ENCODE data around the gene TRMO.

Gene TRMO

DNA sequence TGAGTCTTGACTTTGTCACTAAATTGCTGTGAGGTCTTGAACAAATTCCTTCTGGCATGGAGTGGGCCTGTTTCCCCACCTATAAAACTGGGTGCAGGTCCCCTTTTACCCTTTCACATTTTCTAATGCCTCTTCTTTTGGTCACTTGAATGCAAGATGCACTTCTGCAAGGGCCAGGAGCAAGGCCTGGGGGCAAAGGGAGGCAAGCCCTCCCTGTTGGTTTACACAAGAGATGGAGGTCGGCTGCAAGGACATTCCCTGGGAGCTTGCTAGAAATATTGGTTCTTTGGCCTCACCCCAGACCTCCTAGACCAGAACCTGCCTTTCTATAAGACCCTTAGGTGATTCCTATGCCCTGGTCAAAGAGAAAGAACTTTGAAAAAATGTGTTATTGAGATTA is 63.5 kb downstream of the TRMO start:
- DNase-seq (ENCODE audit: low read depth): no peak

DNA sequence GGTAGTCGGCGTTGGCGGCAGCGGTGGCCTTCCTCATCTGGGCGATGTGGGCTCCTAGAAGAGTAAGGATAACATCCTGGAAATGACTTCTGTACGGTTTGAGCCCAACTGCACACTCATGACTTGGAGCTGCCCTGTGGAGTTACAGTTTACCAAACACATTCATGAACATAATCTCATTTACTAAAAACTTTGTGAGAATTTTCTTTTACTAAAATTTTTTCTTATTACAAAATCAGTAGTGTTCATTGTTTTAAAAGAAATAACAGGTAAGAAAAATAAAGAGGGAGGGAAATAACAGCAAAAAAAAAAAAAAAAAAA is 63.9 kb downstream of the TRMO start:
- no peak for DNase-seq (ENCODE audit: low read depth)

DNA sequence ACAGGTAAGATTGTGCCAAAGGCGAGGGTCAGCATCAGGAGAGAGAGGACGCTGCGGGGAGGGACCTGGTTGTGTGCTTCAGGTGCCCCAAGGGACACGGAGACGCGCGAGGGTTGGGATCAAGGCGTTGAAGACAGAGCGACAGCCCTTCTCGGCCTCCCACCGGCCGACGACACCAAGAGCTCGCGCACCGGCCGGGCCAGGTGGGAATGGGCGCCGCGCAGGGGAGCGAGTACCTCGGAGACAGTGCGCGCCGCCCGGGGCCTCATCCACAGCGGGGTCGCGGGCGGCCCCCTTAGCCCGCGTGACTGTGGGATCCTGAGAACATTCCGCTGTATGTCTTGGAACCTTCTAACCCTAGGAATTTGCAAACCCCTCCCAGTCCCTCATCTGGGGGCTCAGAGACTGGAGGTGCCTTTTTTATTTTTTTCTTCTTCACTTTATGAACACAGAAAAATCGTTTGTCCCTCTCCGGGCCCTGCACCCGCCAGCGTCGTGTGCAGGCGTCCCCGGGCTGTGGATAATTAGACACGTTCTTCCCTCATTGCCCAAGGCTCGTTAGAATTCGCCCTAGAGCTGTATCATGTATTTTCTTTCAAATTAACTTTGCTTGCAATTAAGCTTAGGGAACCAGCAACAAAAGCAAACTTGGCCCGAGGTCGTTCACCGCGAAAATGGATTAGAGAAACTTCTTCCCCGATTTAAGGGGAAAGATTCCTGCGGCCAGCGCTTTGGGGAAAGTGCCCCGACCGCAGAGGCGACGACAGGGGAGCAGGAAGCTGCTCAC is 64.5 kb downstream of the TRMO start:
- DNase-seq (ENCODE audit: low read depth): no peak

DNA sequence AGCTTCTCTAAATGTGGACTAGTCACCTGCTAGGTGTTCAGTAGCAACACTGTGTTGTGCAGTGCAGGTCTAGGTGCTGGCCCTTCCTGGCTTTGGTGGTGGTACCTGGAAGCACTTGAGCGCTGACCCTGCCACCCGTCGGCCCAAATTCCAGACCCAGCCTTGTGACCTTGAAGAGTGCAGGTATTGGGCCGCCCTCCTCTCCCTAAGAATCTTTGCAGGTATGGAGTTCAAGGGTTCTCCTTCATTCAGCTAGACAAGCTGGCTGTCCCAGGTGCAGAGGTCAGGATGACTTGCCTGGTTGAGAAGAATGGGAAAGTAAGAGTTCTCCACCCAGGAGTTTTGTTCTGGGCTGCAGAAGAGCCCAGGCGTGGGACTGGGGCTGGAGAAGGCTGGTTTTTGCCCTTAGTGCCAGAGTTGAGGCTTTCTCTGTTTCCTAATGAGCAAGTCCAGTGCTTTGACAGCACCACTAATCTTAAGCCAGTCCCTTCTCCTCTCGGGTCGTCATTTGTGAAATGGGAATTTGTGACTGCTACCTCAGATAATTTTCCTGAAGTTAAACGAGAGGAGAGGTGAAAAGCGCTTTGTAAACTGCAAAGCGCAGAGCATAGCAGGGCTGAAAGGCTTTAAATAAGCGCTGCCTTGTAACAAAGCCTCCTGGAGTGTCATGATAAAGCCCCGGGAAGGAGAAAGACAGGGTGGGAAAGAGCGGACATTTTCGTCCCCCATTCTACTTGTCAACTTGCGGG is 65.3 kb downstream of the TRMO start:
- no peak for DNase-seq (ENCODE audit: low read depth)

DNA sequence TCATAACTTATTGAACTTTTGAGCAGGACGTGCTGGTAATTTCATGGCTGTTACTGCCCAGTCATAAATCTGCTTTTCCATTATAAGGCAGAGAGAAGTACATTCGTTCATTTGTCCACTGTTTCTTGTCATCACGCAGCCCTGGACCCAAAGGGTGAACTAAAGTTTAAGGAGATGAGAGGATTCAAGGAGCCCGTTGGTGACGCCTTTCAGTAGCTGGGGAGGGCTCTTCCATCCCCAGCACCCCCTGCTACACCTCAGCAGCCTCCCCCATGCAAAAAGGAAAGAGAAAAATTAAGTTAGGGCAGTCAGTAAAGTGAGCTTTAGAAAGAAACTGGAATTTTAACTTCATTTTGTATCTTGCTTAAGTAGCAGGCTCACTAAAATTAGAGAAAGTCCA is 66.4 kb downstream of the TRMO start:
- no peak for DNase-seq (ENCODE audit: low read depth)

DNA sequence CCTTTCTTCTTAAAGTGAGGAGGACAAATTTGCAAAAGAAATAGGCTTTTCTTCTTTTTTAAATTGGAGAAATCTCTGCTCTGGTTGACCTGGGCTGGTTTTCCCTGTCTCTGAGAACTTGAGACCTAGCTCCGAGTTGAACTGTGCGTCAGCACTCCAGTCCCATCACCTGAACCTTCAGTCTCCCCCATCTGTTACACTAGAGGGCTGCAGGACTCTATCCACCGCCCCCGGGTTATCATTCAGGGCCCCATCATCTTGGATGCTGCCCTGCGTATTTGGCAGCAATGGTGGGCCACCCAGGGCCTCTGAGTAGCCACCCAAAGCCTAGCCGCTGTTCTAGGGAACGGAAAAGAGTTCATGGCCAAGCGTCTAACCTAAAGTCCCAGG is 66.8 kb downstream of the TRMO start:
- no peak for DNase-seq (ENCODE audit: low read depth)

DNA sequence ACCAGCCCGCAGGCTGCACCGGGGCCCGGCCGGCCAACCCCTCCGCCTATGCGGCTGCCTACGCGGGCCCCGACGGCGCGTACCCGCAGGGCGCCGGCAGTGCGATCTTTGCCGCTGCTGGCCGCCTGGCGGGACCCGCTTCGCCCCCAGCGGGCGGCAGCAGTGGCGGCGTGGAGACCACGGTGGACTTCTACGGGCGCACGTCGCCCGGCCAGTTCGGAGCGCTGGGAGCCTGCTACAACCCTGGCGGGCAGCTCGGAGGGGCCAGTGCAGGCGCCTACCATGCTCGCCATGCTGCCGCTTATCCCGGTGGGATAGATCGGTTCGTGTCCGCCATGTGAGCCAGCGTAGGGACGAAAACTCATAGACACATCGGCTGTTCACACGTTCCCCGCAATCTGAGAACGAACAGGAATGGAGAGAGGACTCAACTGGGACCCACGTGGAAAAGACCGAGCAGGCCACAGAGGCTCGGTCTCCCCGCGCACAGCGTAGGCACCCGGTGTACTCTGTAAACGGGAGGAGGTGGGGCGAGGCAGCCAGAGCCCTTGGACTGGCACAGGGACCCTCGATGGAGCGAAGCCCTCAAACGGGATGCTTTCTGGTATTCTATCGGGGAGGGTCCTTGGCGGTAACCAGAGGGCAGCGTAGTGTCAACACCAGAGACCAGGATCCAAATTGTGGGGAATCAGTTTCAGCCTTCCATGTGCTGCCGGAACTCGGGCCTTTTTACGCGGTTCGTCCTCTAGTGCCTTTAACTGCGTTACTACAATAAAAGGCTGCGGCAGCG is 67.4 kb downstream of the TRMO start:
- DNase-seq (ENCODE audit: low read depth): no peak

Measured in EH (cell line).